Common myeloid progenitor, CD34-positive (primary cell): Measurements from ENCODE around the gene STX16.

Source experiments
- CTCF ChIA-PET: fragments of 350-600 bp; sonication (Branson Sonifier 250); formaldehyde crosslinking; loops from one replicate; lab custom pipeline; 2021; ENCODE audit warnings: antibody characterized with exemption; lab: Charles Lee
- POLR2A ChIA-PET: fragments of 350-600 bp; sonication (Branson Sonifier 250); formaldehyde crosslinking; loops from one replicate; lab custom pipeline; 2021; ENCODE audit warnings: antibody characterized with exemption; lab: Charles Lee
- DNase-seq, 3 donors: peaks; one replicate each; pipeline versions ENCODE4 v3.0.0 to v3.0.0-alpha.2; 2013
- H3K27ac ChIP-seq, 2 experiments: 1 replicate in 1 of 2; 2 replicates in 1 of 2; pipeline ENCODE4 v1.7.0; 2013; ENCODE audit warnings: inconsistent platforms in 2 of 2, low read length in 2 of 2, mild to moderate bottlenecking in 2 of 2, low read depth in 1 of 2, moderate library complexity in 1 of 2; ENCODE audit not compliant: severe bottlenecking in 2 of 2, insufficient read depth in 1 of 2, poor library complexity in 1 of 2
- H3K27me3 ChIP-seq, 5 experiments: replicated peaks in 2 of 5; 1 replicate in 3 of 5; 2 replicates in 2 of 5; pipeline versions ENCODE4 v1.6.1 to v1.7.0; 2013; ENCODE audit warnings: low read length in 4 of 5, mild to moderate bottlenecking in 2 of 5, moderate library complexity in 2 of 5, inconsistent platforms in 1 of 5; ENCODE audit not compliant: insufficient read depth in 5 of 5, control insufficient read depth in 4 of 5
- H3K36me3 ChIP-seq, 4 experiments: 1 replicate in 2 of 4; 2 replicates in 2 of 4; pipeline versions ENCODE4 v1.6.1 to v1.7.0; 2013; ENCODE audit warnings: low read length in 3 of 4, control low read depth in 1 of 4, mild to moderate bottlenecking in 1 of 4; ENCODE audit not compliant: control insufficient read depth in 4 of 4, insufficient read depth in 4 of 4
- H3K4me1 ChIP-seq, 4 experiments: 1 replicate in 3 of 4; 2 replicates in 1 of 4; pipeline versions ENCODE4 v1.6.1 to v1.7.1; 2013; ENCODE audit warnings: low read length in 3 of 4, mild to moderate bottlenecking in 3 of 4, control low read depth in 1 of 4, inconsistent platforms in 1 of 4, moderate library complexity in 1 of 4; ENCODE audit not compliant: control insufficient read depth in 4 of 4, insufficient read depth in 4 of 4; ENCODE audit errors: control extremely low read depth in 1 of 4
- H3K4me3 ChIP-seq, 7 experiments: 1 replicate in 4 of 7; 2 replicates in 3 of 7; pipeline versions ENCODE4 v1.5.1 to v1.7.0; 2013; ENCODE audit warnings: mild to moderate bottlenecking in 7 of 7, low read length in 6 of 7, moderate library complexity in 6 of 7, inconsistent platforms in 2 of 7, low read depth in 2 of 7, control low read depth in 1 of 7; ENCODE audit not compliant: insufficient read depth in 4 of 7, control insufficient read depth in 1 of 7; ENCODE audit errors: extremely low read depth in 1 of 7
- H3K9me3 ChIP-seq, 5 experiments: 1 replicate in 4 of 5; 2 replicates in 1 of 5; pipeline versions ENCODE4 v1.6.1 to v1.7.1; 2013; ENCODE audit warnings: low read length in 4 of 5, mild to moderate bottlenecking in 2 of 5, inconsistent platforms in 1 of 5, low read depth in 1 of 5, moderate library complexity in 1 of 5; ENCODE audit not compliant: control insufficient read depth in 4 of 5, insufficient read depth in 2 of 5; ENCODE audit errors: control extremely low read depth in 1 of 5
- WGBS: methylation state at CpG from one replicate; pipeline ENCODE4 v1.1.5; 2013; ENCODE audit not compliant: insufficient coverage; 5-methylcytosine and 5-hydroxymethylcytosine counted together

The STX16 gene

DNA sequence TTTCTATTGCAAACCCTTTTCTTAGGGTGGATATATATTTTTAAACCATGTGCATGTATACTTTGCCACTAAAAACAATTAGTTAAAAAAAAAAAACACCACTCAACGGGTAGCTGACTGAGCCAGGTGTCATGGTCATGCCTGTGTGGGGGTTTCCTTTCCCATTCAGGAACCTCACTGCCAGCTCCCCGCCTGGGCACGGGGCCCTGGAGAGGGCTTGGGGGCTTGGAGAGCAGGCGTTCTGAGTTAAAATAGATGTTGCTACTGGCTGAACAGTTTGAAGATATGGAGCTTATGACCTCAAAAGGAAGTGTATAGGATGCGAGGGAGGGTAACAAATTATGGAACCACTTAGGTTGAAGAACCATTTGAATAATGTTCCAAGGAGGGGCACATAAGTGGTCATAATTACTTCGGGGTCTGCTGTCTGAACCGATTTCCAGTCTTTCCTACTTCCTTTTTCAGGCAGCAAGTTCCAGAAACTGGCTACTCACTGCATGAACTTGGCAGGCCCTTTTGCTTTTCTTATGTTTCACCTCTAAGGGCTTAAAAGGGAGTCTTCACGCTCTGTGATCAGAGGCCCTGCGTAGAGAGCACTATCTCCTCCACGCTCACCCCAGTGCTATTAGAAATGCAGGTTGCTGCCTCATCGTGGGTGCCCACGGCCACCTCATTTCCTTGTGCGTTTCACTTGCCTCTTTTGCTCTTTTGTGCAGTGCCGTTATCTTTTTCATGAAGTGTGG lies 9.9 kb downstream of the STX16 start:
- WGBS = 48% methylated on average over 11 of the region's 14 CpGs
- Histone ChIP-seq H3K27me3 (no peaks in the 10 kb centered on the region), H3K36me3 (peaks cover 0 to 27% (median 7%) of the 10 kb centered on the region in 4 experiments), H3K4me3 (no peak overlapping the region), H3K27ac (peak overlapping the region in 1 of 2 experiments; percentile 52), H3K9me3 (no peaks in the 10 kb centered on the region), H3K4me1 (peaks cover 0 to 36% (median 19%) of the 10 kb centered on the region in 4 experiments)
- peak in 2 of 3 donors; percentile 17 to 46 for DNase-seq
- POLR2A ChIA-PET = interaction anchor here (1.2 kb wide), 1 partner anchor 228 kb away, joined by 3 read pairs; no protein-coding TSS in a partner anchor
- CTCF ChIA-PET = interaction anchor here (0.8 kb wide), 1 partner anchor 10 kb away, joined by 3 read pairs; no protein-coding TSS in a partner anchor

DNA sequence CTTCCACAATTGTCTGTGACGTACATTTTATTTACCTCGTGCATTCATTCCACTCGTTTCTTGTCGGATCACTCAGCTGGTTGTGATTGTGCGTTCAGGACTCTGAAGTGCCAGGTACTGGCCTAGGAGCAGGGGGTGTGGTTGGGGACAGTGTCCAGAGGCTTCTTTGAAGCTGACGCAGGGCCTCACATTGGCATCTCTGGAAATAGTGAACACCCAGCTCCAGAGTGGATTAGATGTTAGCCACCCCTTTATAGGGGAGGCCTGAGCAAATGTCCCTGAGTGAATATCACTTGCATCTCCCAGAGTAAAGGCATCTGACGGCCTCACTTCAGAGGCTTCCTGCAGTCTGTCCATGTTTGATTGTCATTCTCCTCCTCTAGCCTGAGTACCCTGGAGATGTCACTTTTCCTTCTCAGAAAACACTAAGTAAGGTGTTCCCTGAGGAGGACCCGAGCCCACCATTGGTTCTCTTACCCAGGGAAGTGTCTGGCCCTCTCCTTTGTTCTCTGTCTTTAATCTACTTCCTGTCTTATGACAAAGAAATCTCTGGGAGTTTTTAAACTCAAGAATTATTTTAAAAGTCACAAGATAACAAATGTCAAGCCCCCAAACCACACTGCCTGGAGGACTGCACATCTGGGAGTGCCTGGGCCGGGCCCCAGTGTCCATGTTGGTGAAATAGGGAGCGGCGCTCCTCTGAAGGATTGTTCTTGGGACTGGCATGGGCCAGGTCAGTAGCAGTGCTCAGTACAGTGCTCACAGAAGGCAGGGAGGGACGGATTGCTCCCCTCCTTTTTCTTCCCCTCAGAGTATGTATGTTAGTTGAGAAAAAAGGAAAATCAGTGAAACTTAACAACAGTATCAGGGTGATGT lies 10.8 kb downstream of the STX16 start:
- Histone ChIP-seq H3K27me3 (no peaks in the 10 kb centered on the region), H3K4me1 (peaks cover 0 to 35% (median 19%) of the 10 kb centered on the region in 4 experiments), H3K4me3 (no peak overlapping the region), H3K9me3 (no peaks in the 10 kb centered on the region), H3K27ac (peak overlapping the region; percentile 17 to 40), H3K36me3 (peaks cover 0 to 29% (median 6%) of the 10 kb centered on the region in 4 experiments)
- POLR2A ChIA-PET = interaction anchor here (1.2 kb wide), 1 partner anchor 227 kb away, joined by 3 read pairs; no protein-coding TSS in a partner anchor
- CTCF ChIA-PET = no interaction called here
- WGBS = 90% methylated on average over 9 of the region's 12 CpGs
- DNase-seq = no peak

DNA sequence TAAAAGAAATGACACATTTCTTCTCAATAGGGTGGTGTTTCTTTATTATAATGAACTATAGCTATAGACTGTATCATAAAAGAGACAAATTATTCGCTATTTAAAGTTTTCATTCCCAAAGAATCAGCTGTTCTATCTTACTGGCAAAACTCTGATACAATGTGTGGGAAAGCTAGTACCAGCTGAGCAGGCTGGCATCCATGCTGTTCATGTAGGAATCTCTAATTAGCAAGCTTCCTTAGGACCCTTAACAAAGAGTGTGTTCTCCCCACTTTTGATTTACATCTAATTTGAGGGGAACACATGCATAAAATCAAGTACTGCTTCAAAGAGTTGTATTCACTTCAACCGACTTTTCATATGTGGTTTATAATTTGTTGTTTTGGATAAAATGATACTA lies 13.2 kb downstream of the STX16 start:
- H3K4me1 ChIP-seq = peaks cover 0 to 29% (median 18%) of the 10 kb centered on the region in 4 experiments
- POLR2A ChIA-PET = no interaction called here
- CTCF ChIA-PET = no interaction called here
- no peak overlapping the region for H3K4me3 ChIP-seq
- no peaks in the 10 kb centered on the region for H3K27me3 ChIP-seq
- DNase-seq = no peak
- H3K9me3 ChIP-seq = no peaks in the 10 kb centered on the region
- no peak overlapping the region for H3K27ac ChIP-seq
- WGBS = no CpG with 5 or more reads among the region's 2 CpGs
- H3K36me3 ChIP-seq = peaks cover 9 to 42% (median 16%) of the 10 kb centered on the region in 4 experiments

DNA sequence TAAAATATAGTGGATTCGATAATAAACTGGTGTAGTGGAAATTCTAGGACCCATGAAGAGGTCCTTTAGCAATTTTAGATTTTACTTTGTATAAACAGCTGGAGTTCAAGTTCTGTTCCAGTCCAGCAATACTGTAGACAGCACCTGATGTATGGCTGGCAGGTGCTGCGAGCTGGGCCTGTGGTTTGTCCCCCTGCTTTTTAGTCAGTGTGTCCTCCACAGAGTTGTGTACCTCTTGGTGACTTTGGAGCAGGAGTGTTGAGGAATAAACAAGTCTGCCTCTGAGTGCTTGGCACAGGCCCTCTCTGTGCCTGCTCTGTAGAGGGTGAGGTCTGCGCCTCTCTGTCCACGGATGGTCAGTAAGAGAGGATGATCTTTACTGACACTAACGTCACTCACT lies 13.8 kb downstream of the STX16 start:
- Histone ChIP-seq H3K4me3 (no peak overlapping the region), H3K27me3 (no peaks in the 10 kb centered on the region), H3K4me1 (peaks cover 0 to 24% (median 13%) of the 10 kb centered on the region in 4 experiments), H3K36me3 (peaks cover 11 to 47% (median 20%) of the 10 kb centered on the region in 4 experiments), H3K9me3 (no peaks in the 10 kb centered on the region), H3K27ac (no peak overlapping the region)
- CTCF ChIA-PET = no interaction called here
- POLR2A ChIA-PET = no interaction called here
- no peak for DNase-seq
- 97% methylated on average over 4 of the region's 5 CpGs for WGBS

DNA sequence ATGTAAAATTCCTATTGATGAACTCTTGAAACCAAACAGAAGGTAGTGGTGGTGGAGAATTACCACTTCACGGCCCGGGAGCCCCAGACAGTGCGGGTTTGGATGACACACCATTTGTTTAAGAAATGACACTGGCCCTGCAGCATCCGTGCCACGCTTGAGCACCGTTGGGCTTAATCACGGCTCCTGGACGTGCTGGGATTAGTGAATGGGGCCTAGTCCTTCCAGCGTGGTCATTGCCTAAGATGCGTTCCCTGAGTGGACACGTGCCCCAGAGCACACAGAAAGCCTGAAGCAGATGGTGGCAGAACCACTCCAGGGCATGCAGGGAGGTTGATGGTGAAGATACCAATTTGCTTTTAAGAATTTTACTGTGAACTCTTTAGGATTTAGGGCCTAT lies 14.5 kb downstream of the STX16 start:
- Histone ChIP-seq H3K27ac (no peak overlapping the region), H3K4me3 (no peak overlapping the region), H3K27me3 (no peaks in the 10 kb centered on the region), H3K36me3 (peaks cover 15 to 54% (median 25%) of the 10 kb centered on the region in 4 experiments), H3K4me1 (peaks cover 0 to 16% (median 8%) of the 10 kb centered on the region in 4 experiments), H3K9me3 (no peaks in the 10 kb centered on the region)
- no peak for DNase-seq
- POLR2A ChIA-PET = no interaction called here
- CTCF ChIA-PET = no interaction called here
- WGBS = 88% methylated on average over 11 of the region's 11 CpGs

DNA sequence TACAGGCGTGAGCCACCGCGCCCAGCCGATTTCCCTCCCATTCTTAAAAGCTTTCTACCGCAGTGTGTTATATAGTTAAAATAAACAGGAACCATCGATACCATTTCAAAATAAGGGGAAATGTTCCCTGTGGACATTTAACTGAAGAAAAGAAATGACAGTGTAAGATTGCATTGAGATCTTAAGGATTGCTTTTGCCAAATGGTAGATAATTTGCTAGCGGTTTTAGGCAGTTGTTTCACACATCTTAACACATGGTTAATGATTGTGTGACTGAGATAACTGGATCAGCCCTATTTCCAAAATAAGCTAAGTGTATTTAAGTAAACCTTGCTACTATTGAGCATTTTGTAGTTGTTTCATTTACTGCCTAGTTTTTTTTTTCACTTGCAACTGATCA lies 15.6 kb downstream of the STX16 start:
- Histone ChIP-seq H3K4me3 (no peak overlapping the region), H3K4me1 (peaks cover 0 to 5% (median under 1%) of the 10 kb centered on the region in 4 experiments), H3K27ac (no peak overlapping the region), H3K9me3 (no peaks in the 10 kb centered on the region), H3K36me3 (peaks cover 19 to 57% (median 29%) of the 10 kb centered on the region in 4 experiments), H3K27me3 (no peaks in the 10 kb centered on the region)
- ChIA-PET CTCF (interaction anchor here (1.0 to 1.6 kb wide), 2 partner anchors 10 to 14 kb away, joined by 4 read pairs; no protein-coding TSS in a partner anchor), POLR2A (no interaction called here)
- 60% methylated on average over 1 of the region's 7 CpGs for WGBS
- no peak for DNase-seq
